NCI-H2227 treated with DMSO at 0.1 percent for 48 hours (cell line): Measurements from ENCODE around the gene COL6A2.
A peak's percentile ranks its signal among the peaks of the same experiment; 100 is the strongest.
"Not testable (repeated sequence)": the region's sequence is repeated elsewhere in the genome, so short reads cannot be mapped to it uniquely, and the experiment has no call there.

ENCODE experiments used
- DNase-seq: peaks from one replicate; lab custom pipeline; 2025; lab: John Stamatoyannopoulos, UW

Gene COL6A2

DNA sequence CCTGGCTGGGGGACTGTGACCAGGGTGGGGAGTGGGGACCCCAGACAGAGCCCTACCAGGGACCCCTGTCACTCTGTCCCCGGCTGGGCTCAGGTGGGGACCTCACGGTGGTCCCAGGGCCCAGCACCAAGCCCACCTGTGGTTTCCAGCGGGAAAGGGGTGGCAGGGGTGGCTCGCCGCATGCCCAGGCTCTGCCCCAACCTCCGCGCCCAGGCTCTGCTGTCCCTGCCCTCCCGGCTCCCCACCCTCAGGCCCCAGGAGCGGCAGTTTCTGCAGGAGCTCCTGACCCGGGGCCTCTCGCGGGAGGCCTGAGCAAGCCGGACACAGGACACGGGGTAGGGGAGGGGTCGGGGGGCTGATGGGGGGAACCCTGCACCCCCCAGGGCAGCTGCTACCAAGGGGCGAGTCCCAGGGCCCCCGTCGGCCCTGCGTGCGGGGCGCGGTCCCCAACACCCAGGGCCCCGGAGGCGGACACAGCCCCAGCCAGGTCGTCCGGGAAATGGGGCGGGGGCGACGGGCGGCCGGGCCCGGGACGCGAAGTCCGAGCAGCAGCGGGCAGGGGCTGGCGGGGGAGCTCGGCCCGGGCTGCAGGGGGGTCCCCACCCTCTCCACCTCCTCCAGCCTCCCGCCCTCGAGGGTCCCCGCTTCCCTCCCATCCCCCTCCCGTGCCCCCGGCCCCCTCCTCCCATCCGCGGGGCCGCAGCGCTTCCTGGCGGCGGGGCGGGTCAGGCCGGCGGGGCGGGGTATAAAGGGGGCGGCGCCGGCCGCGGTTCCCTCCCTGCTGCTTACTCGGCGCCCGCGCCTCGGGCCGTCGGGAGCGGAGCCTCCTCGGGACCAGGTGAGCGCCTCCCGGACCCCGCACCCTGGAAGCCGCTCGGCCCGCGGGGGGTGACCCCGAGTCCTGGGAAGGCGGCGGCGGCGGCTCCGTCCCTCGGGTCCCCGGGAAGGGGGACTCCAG is at the start of gene COL6A2:
Gene COL6A2 (plus strand): TSS at position 777 of the 958 bp plus-strand sequence.
- DNase-seq = peak; percentile 10

GRCh38 chr21:46048926-46049889 is 48.7 kb upstream of the COL6A2 start:
- DNase-seq = no peak

GRCh38 chr21:46049890-46050667 is 47.8 kb upstream of the COL6A2 start:
- DNase-seq = no peak

GRCh38 chr21:46050668-46051378 is 47.1 kb upstream of the COL6A2 start:
- DNase-seq = no peak

DNA sequence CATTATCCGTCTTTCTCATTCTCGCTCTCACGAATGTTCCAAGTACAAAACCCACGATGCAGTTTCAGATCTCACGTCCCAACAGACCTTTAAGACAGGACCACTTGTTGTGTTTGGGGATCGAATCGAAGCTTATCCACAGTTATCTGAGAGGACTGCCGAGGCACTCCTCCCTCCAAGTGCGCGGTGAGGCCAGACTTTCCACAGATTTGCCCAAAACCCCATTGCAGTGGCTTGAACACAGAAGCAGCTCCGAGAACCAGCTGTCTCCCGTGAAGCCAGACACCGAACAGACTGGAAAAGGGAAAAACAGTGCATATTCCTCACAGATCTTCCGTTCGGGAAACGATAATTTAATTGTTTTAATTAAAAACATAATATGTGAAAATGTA is 46.5 kb upstream of the COL6A2 start:
- DNase-seq = no peak

DNA sequence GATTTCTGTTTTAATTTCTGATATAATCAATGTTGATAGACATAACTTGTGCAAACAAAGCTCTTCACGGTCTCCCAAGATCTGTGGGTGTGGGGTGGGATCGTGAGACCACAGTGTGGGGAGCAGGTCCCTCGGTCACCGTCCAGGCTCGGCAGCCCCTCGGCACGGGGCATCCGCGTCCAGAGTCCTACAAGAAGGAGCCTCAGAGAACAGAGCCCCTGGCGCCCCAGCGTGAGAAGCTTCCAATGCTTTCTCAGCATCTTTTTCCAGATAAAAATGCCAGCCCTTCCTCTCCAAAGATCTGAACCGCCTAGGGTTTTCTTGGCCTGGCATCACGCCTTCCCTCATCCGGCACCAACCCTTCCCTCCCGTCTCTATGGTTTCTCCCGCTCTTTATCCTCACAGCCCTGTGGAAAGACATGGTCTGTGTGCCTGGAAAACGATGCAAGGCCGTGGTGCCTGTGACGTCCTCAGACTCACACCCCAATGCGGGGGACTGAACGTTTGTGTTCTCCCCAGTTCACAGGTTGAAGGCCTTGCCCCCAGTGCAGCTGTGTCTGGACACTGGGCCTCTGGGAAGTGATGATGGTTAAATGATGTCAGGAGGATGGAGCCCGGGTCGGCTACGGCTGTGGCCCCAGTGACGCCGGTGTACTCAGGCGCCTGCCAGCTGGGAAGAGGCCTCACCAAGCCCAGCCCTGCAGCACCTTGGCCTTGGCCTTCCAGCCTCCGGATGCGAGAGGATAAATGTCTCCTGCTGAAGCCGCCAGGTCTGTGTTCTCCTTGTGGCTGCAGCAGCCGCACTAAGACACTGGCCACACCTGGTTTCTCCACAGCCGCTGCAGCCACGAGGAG is 45.9 kb upstream of the COL6A2 start:
- no peak for DNase-seq

GRCh38 chr21:46052703-46053651 is 44.9 kb upstream of the COL6A2 start:
- no peak for DNase-seq

GRCh38 chr21:46054031-46054430 is 43.9 kb upstream of the COL6A2 start:
- DNase-seq = no peak

DNA sequence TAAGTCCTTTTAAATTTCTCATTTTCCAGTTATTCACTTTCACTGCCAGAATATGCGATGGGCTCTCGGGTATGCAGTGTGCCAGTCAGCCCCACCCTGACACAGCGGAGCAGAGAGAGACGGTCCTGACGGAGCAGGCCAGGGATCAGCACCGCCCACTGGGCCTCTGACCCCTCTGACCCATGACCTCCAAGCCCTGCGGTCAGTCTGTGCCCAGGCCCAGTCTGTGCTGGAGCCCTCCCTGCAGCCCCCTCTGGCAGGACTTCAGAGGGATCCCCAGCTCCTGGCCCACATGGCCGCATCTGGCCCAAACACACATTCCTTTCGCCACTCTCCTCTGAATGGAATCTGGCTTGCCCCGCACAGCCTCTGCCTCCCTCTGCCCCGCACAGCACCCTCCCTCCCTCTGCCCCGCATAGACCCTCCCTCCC is 43.4 kb upstream of the COL6A2 start:
- no peak for DNase-seq

GRCh38 chr21:46055863-46056281 is 42.0 kb upstream of the COL6A2 start:
- DNase-seq = no peak

GRCh38 chr21:46056450-46056903 is 41.4 kb upstream of the COL6A2 start:
- no peak for DNase-seq

- no peak for DNase-seq
These were observed 40.7 kb upstream of the COL6A2 start for GRCh38 chr21:46057111-46057709.

- no peak for DNase-seq
These were observed 40.1 kb upstream of the COL6A2 start for GRCh38 chr21:46057710-46058241.

DNA sequence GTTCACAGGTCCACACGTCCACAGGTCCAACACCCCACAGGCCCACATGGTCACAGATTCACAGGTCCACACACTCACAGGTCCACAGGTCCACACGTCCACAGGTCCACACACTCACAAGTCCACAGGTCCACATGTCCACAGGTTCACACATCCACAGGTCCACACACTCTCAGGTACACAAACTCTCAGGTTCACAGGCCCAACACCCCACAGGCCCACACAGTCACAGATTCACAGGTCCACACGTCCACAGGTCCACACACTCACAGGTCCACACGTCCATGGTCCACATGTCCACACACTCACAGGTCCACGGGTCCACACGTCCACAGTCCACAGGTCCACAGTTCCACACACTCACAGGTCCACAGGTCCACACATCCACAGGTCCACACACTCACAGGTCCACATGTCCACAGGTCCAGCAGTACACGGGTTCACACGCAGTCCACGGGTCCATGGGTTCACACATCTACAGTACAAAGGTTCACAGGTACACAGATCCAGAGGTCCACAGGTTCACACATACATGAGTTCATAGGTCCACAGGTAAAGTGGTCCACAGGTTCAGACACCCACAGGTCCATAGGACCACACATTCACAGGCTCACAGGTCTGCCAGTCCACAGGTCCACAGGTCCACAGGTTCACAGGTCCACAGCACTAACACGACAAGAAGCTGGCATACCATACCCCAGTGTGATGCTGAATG is 39.3 kb upstream of the COL6A2 start:
- no peak for DNase-seq

GRCh38 chr21:46059195-46059594 is 38.7 kb upstream of the COL6A2 start:
- no peak for DNase-seq

GRCh38 chr21:46059711-46060455 is 38.0 kb upstream of the COL6A2 start:
- DNase-seq = not testable (repeated sequence)

GRCh38 chr21:46060596-46061061 is 37.3 kb upstream of the COL6A2 start:
- DNase-seq = no peak
